ENCODE results near the gene SERPINA5.

DNA sequence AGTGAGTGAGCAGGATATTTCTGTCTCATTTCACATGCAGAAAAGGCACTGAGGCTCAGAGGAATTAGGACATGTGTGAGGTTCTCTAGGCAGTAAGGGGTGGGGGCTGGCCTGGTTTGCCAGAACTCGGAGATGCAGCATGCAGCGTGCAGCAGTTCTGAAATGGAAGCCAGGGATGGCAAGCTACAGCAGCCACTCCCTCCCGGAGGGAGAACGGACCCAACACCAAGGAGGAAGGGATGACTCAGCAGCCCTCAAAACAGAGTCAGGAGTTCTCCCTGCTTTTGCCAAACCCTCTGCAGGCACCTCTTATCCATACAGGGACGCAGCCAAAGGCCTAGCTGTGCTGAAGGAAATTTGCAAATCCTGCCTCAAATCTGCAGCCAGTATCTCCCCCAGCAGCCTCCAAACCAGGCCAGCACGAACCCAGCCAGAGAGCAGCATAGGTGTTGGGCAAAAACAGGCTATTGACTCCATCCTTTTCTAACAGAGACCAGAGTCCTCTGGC is 20.7 kb downstream of the SERPINA5 start:
- TF ChIP-seq, protein P1, sequence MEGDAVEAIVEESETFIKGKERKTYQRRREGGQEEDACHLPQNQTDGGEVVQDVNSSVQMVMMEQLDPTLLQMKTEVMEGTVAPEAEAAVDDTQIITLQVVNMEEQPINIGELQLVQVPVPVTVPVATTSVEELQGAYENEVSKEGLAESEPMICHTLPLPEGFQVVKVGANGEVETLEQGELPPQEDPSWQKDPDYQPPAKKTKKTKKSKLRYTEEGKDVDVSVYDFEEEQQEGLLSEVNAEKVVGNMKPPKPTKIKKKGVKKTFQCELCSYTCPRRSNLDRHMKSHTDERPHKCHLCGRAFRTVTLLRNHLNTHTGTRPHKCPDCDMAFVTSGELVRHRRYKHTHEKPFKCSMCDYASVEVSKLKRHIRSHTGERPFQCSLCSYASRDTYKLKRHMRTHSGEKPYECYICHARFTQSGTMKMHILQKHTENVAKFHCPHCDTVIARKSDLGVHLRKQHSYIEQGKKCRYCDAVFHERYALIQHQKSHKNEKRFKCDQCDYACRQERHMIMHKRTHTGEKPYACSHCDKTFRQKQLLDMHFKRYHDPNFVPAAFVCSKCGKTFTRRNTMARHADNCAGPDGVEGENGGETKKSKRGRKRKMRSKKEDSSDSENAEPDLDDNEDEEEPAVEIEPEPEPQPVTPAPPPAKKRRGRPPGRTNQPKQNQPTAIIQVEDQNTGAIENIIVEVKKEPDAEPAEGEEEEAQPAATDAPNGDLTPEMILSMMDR (conservative IDR thresholded peaks at IDR 0.05): no peak
- no peak for TF ChIP-seq EZH2 (IDR thresholded peaks at IDR 0.05; ENCODE audit: low read depth)

Data from PC-9 (cell line).